Measurements from ENCODE around the gene SYNPR. TPM values are rescaled to one million over a fixed set of nuclear protein-coding genes. Genes with fewer than 3 reads are reported as not detected.

The SYNPR gene
- total RNA-seq, 1 experiment from 2014 or later, result 0.17 TPM

GRCh38 chr3:63494646-63495045 is 216.5 kb downstream of the SYNPR start:
- no peaks in the 10 kb centered on the region for H3K4me1 ChIP-seq (ENCODE audit: insufficient read depth, low read length)
- WGBS (ENCODE audit: extremely low coverage, insufficient read length, low lambda C conversion rate), result no CpG with 5 or more reads among the region's 1 CpG
- no peaks in the 10 kb centered on the region for H3K9me3 Mint-ChIP-seq

More at GRCh38 chr3:63494646-63495045, 216.5 kb downstream of the SYNPR start:
- H3K27ac ChIP-seq (ENCODE audit: insufficient read length, low read depth, low read length), result no peak overlapping the region
- H3K56ac ChIP-seq (ENCODE audit: insufficient read length, low read depth, low read length), result no peak overlapping the region
- H2BK12ac ChIP-seq (ENCODE audit: insufficient read length, low read depth, low read length), result no peak overlapping the region
- H3T11ph ChIP-seq (ENCODE audit: low read length), result no peak overlapping the region
- H2AK5ac ChIP-seq (ENCODE audit: insufficient read length, low read length), result no peak overlapping the region
- H3K14ac ChIP-seq (ENCODE audit: insufficient read depth, low read length), result no peak overlapping the region
- Mint-ChIP-seq H3K4me1 (peaks cover 9 to 11% of the 10 kb centered on the region in 2 experiments), H3K36me3 (ENCODE audit: insufficient read depth in 1 of 3, low read depth in 3 of 3) (no peaks in the 10 kb centered on the region; a peak in 1 of 7 replicates), H3K27ac (no peak overlapping the region; a peak in 1 of 7 replicates), H3K27me3 (ENCODE audit: low read depth) (no peaks in the 10 kb centered on the region), H3K4me3 (no peak overlapping the region)
- H2AFZ ChIP-seq (ENCODE audit: low read length), result no peak overlapping the region
- H3K9me3 ChIP-seq (ENCODE audit: control insufficient read depth, low read depth, low read length), result no peaks in the 10 kb centered on the region
- no peaks in the 10 kb centered on the region for H3K79me1 ChIP-seq (ENCODE audit: insufficient read depth, low read depth, low read length, poor library complexity, severe bottlenecking)
- H4K5ac ChIP-seq (ENCODE audit: insufficient read length, low read depth, low read length), result no peak overlapping the region
- no peak for TF ChIP-seq CTCF (conservative IDR thresholded peaks at IDR 0.05)
- no peak overlapping the region for H2BK120ac ChIP-seq (ENCODE audit: low read depth, low read length, poor library complexity, severe bottlenecking)
- H3K4me2 ChIP-seq (ENCODE audit: insufficient read depth, insufficient read length, low read length), result no peak overlapping the region
- no peak overlapping the region for H2BK15ac ChIP-seq (ENCODE audit: low read depth, low read length)
- no peak overlapping the region for H2BK20ac ChIP-seq (ENCODE audit: low read depth, low read length, poor library complexity, severe bottlenecking)
- no peaks in the 10 kb centered on the region for H4K20me1 ChIP-seq (ENCODE audit: control insufficient read depth, insufficient read depth, insufficient read length)
- no peak overlapping the region for H3K23ac ChIP-seq (ENCODE audit: insufficient read length, low read depth, low read length)
- no peak overlapping the region for H4K91ac ChIP-seq (ENCODE audit: insufficient read length, low read depth, low read length)
- H4K8ac ChIP-seq (replicated peaks; ENCODE audit: insufficient read length, low read depth, low read length), result no peak overlapping the region
- H3K18ac ChIP-seq (ENCODE audit: insufficient read length, low read depth, low read length), result no peak overlapping the region
- H2BK5ac ChIP-seq (ENCODE audit: insufficient read length, low read length), result no peak overlapping the region
- no peaks in the 10 kb centered on the region for H3K23me2 ChIP-seq (ENCODE audit: insufficient read length, low read depth, low read length, poor library complexity, severe bottlenecking)
- DNase-seq, result no peak
- H3K79me2 ChIP-seq (ENCODE audit: insufficient read depth, low read length), result no peaks in the 10 kb centered on the region
- no peak overlapping the region for H3K4ac ChIP-seq (ENCODE audit: low read depth, low read length)
- H3K27me3 ChIP-seq (ENCODE audit: insufficient read depth, low read length), result no peaks in the 10 kb centered on the region
- no peak overlapping the region for H3K9ac ChIP-seq (ENCODE audit: extremely low read depth, insufficient read length, low read length)

All from H9 (cell line).